K562 (cell line): Measurements from ENCODE around the gene AKAP10. TPM values are rescaled to one million over a fixed set of nuclear protein-coding genes. Genes with fewer than 3 reads are reported as not detected.

ENCODE experiments used
- ATAC-seq: fragments of 200-7000 bp; cut with Tn5 transposase; 3 replicates; pipeline ENCODE4 v1.9.1; 2020; ENCODE audit warnings: moderate library complexity
- BruUV-seq: library from RNA; stranded (reverse); fragments of 400-500 nt; replicated peaks from 2 replicates; lab custom pipeline; 2021; lab: Mats Ljungman, UMichigan
- CTCF ChIA-PET: fragments of 300-600 bp; formaldehyde crosslinking; extraction: SDS; loops from one replicate; lab custom pipeline; 2021; ENCODE audit warnings: low intra/inter-chr PET ratio; lab: Yijun Ruan, JAX
- POLR2A ChIA-PET: fragments of 300-600, 350-650 bp; sonication (Branson Sonifier 250); formaldehyde crosslinking; extraction: SDS; loops from one replicate; lab custom pipeline; 2021; ENCODE audit warnings: antibody characterized with exemption, inconsistent platforms; lab: Yijun Ruan, JAX
- DNase-seq, 4 experiments: peaks; one replicate each; pipeline versions ENCODE4 v3.0.0 to v3.0.0-alpha.2; 2011 to 2018; ENCODE audit warnings: low spot score in 3 of 4, mixed read lengths in 3 of 4; ENCODE audit errors: extremely low read depth in 1 of 4
- FAIRE-seq: peaks from 2 replicates; lab custom pipeline; 2011; peaks lifted over from hg19 to GRCh38; lab: Jason Lieb, UNC
- H2AFZ ChIP-seq: 2 replicates; pipeline ENCODE4 v1.6.0; 2011; ENCODE audit warnings: low read depth, low read length, control low read depth, inconsistent platforms
- H3K27ac ChIP-seq: fragments of 200-600 bp; 3 replicates; pipeline ENCODE4 v1.8.0; 2011; ENCODE audit warnings: low read depth, mild to moderate bottlenecking, control low read depth, inconsistent platforms, low read length, moderate library complexity, mixed read lengths; ENCODE audit errors: extremely low read depth
- H3K27me3 ChIP-seq, 2 experiments: fragments of 300-600 bp in 1 of 2; 2 replicates in 1 of 2; 3 replicates in 1 of 2; pipeline versions ENCODE4 v1.6.0 to v1.8.0; 2011; ENCODE audit warnings: inconsistent platforms in 2 of 2, low read length in 2 of 2, mild to moderate bottlenecking in 1 of 2, mixed read lengths in 1 of 2, moderate library complexity in 1 of 2; ENCODE audit not compliant: control insufficient read depth in 2 of 2, insufficient read depth in 2 of 2
- H3K36me3 ChIP-seq: fragments of 300-600 bp; 3 replicates; pipeline ENCODE4 v1.8.0; 2011; ENCODE audit warnings: mild to moderate bottlenecking, low read length, inconsistent platforms; ENCODE audit not compliant: control insufficient read depth, insufficient read depth
- H3K4me1 ChIP-seq, 2 experiments: fragments of 200-600 bp in 1 of 2; replicated peaks in 1 of 2; 2 replicates in 1 of 2; 3 replicates in 1 of 2; pipeline versions ENCODE4 v1.5.1 to v1.8.0; 2011; ENCODE audit warnings: inconsistent platforms in 2 of 2, low read length in 2 of 2, mild to moderate bottlenecking in 1 of 2, mixed read lengths in 1 of 2, moderate library complexity in 1 of 2; ENCODE audit not compliant: control insufficient read depth in 2 of 2, insufficient read depth in 2 of 2
- H3K4me2 ChIP-seq: 2 replicates; pipeline ENCODE4 v1.6.1; 2011; ENCODE audit warnings: low read length, control low read depth, inconsistent platforms, mixed read lengths; ENCODE audit not compliant: insufficient read depth
- H3K4me3 ChIP-seq: fragments of 200-600 bp; sonication (generic), shearing (Covaris generic); 2 replicates; pipeline ENCODE4 v1.5.1; 2016; ENCODE audit warnings: control low read depth, inconsistent platforms
- H3K79me2 ChIP-seq: fragments of 200-600 bp; 3 replicates; pipeline ENCODE4 v1.8.0; 2011; ENCODE audit warnings: low read length, inconsistent platforms; ENCODE audit not compliant: control insufficient read depth, insufficient read depth
- H3K9ac ChIP-seq, 2 experiments: 2 replicates each; pipeline versions ENCODE4 v1.6.0 to v1.6.1; 2011; ENCODE audit warnings: low read depth in 2 of 2, low read length in 2 of 2, control low read depth in 1 of 2, inconsistent platforms in 1 of 2, mild to moderate bottlenecking in 1 of 2, mixed read lengths in 1 of 2; ENCODE audit not compliant: insufficient read depth in 1 of 2
- H3K9me1 ChIP-seq: one replicate; pipeline ENCODE4 v1.6.0; 2011; ENCODE audit warnings: inconsistent platforms, mild to moderate bottlenecking, low read length, moderate library complexity; ENCODE audit not compliant: control insufficient read depth, insufficient read depth
- H3K9me3 ChIP-seq: replicated peaks from 2 replicates; pipeline ENCODE4 v1.5.1; 2011; ENCODE audit warnings: low read depth, low read length, inconsistent platforms; ENCODE audit not compliant: control insufficient read depth, insufficient read depth
- H4K20me1 ChIP-seq: replicated peaks from 2 replicates; pipeline ENCODE4 v1.6.1; 2011; ENCODE audit warnings: low read length, inconsistent platforms, mixed read lengths; ENCODE audit not compliant: control insufficient read depth, insufficient read depth
- ETV5 ChIP-seq: sonication (generic); formaldehyde crosslinking; IDR thresholded peaks from 2 replicates; pipeline ENCODE4 v1.4.0; 2020; ENCODE audit warnings: low read depth, mild to moderate bottlenecking, missing genetic modification reagents
- FUS ChIP-seq: fragments of 200-400 bp; formaldehyde crosslinking; optimal IDR thresholded peaks from 2 replicates; pipeline ENCODE3; 2017; ENCODE audit warnings: low read depth, low read length
- KAT2B ChIP-seq: IDR thresholded peaks from one replicate; pipeline ENCODE4 v1.6.1; 2012; ENCODE audit warnings: low read depth, mild to moderate bottlenecking, control low read depth, inconsistent platforms, low read length, moderate library complexity
- MEF2D ChIP-seq: conservative IDR thresholded peaks from 2 replicates; pipeline ENCODE4 v1.6.1; 2016; ENCODE audit warnings: low read depth, missing genetic modification characterization, missing compliant biosample characterization
- PKNOX1 ChIP-seq: fragments of 450-650 bp; IDR thresholded peaks from 2 replicates; pipeline ENCODE4 v1.6.1; 2016
- ZNF75A ChIP-seq: fragments of 450-650 bp; formaldehyde crosslinking; IDR thresholded peaks from 2 replicates; pipeline ENCODE4 v1.4.0; 2020; ENCODE audit warnings: mild to moderate bottlenecking
- WGBS: fragments of 100-300 bp; shearing (Covaris generic); methylation state at CpG from one replicate; pipeline ENCODE4 v1.1.6; 2016; ENCODE audit warnings: low coverage, mixed read lengths; ENCODE audit not compliant: insufficient coverage; ENCODE audit errors: missing lambda C conversion rate; 5-methylcytosine and 5-hydroxymethylcytosine counted together
- in situ Hi-C: fragments of 300-500 bp; cut with MboI; formaldehyde crosslinking; loops from 4 replicates; pipeline ENCODE4 v1.15.0; 2018; ENCODE audit warnings: inconsistent platforms, mixed read lengths
- intact Hi-C: fragments of 100-400 bp; cut with micrococcal nuclease; formaldehyde crosslinking; loops from 2 replicates; pipeline ENCODE4 v1.14.2; 2022
- polyA plus RNA-seq, 8 experiments: library from polyadenylated mRNA; depleted of rRNA in 4 of 8; stranded (reverse) in 5 of 8; unstranded in 3 of 8; fragments of >200 nt; fragmentation: Nextera tagmentation in 2 of 8; fragmentation: Illumina TruSeq in 1 of 8; extraction: Ambion mirVana in 2 of 8; extraction: Trizol in 1 of 8; gene quantifications; 2 replicates each; pipeline versions ENCODE4 v1.2.1 to v1.2.3, GENCODE V29; 2011 to 2014; ENCODE audit warnings: inconsistent platforms in 1 of 8, missing spikeins in 1 of 8
- total RNA-seq, 7 experiments: library from RNA; depleted of rRNA in 6 of 7; stranded (reverse); fragments of >200 nt in 6 of 7; fragmentation: Illumina TruSeq in 2 of 7; extraction: Trizol in 2 of 7; gene quantifications; 2 replicates each; pipeline versions ENCODE4 v1.2.1 to v1.2.3, GENCODE V29; 2011 to 2021; ENCODE audit warnings: low replicate concordance in 1 of 7
- TF ChIP-seq, protein P1 (sequence below), 2 experiments: IDR thresholded peaks; 2 replicates each; pipeline ENCODE4 v1.6.1; 2011; ENCODE audit warnings: borderline replicate concordance in 1 of 2, control low read depth in 1 of 2, low read depth in 1 of 2, low read length in 1 of 2, mild to moderate bottlenecking in 1 of 2, mixed read lengths in 1 of 2, moderate library complexity in 1 of 2; ENCODE audit not compliant: insufficient read depth in 1 of 2, insufficient read length in 1 of 2, poor library complexity in 1 of 2, severe bottlenecking in 1 of 2; ENCODE audit errors: extremely low read depth in 1 of 2
- TF ChIP-seq, protein P2 (sequence below): fragments of 250-450 bp; sonication (Bioruptor Pico); IDR thresholded peaks from 2 replicates; pipeline ENCODE4 v1.8.0; 2022; ENCODE audit warnings: moderate library complexity, mild to moderate bottlenecking, inconsistent platforms

AKAP10 gene
- total and polyA plus RNA-seq, 9 of the 15 experiments (the other 6 are each of a cell fraction or from before 2014, with no cell fraction given), result 4.0 to 20.3 (median 8.2) TPM

DNA sequence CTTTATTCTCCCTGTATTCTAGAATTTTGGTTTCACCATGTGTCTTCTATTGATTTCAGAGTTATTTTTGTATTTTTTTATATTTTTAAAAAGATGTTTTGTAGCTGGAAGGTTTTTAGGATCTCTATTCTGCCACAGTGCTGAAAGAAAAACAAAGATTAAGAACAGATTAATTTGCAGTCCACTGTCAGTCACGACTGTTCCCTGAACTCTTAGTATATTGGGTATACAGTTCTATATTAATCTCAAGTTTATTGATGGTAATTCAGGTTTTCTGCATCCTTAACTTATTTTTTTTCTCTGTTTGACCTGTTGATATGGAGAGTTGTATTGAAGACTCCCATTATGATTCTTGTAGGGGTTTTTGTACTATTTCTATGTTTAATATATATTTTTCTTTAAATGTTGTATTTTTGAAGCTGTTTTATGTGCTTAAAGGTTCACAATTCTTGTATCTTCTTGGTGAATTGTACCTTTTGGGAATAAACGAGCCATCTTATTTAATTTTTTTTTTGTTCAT lies 34.4 kb upstream of the AKAP10 start:
- peaks cover 2% of the 10 kb centered on the region; the same call in 1 of the 2 replicates for H3K9me3 ChIP-seq
- H3K27me3 ChIP-seq, result no peaks in the 10 kb centered on the region
- WGBS, result 0% methylated on average over 2 of the region's 2 CpGs
- H2AFZ ChIP-seq, result peak overlapping the region; percentile 22; the same call in 1 of the 2 replicates
- H3K9me1 ChIP-seq, result no peaks in the 10 kb centered on the region
- ChIA-PET POLR2A (interaction anchor here (0.6 to 1.0 kb wide), 3 partner anchors 17 to 32 kb away, joined by 3 to 5 read pairs (median 3); no protein-coding TSS in a partner anchor), CTCF (no interaction called here)
- no peak for FAIRE-seq
- H3K4me1 ChIP-seq, result peaks cover 0 to 20% of the 10 kb centered on the region in 2 experiments; a peak in 4 of 5 replicates
- peaks cover 40% of the 10 kb centered on the region for H3K79me2 ChIP-seq
- peak overlapping the region in 1 of 2 experiments; percentile 73; a peak in 2 of 4 replicates for H3K9ac ChIP-seq
- in situ Hi-C loops, result no loop called here
- TF ChIP-seq, protein P1, sequence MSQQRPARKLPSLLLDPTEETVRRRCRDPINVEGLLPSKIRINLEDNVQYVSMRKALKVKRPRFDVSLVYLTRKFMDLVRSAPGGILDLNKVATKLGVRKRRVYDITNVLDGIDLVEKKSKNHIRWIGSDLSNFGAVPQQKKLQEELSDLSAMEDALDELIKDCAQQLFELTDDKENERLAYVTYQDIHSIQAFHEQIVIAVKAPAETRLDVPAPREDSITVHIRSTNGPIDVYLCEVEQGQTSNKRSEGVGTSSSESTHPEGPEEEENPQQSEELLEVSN (IDR thresholded peaks at IDR 0.05; ENCODE audit: borderline replicate concordance in 1 of 2, extremely low read depth in 1 of 2, insufficient read depth in 1 of 2, insufficient read length in 1 of 2, low read depth in 1 of 2, low read length in 1 of 2, poor library complexity in 1 of 2, severe bottlenecking in 1 of 2), result no peak
- no peak for TF ChIP-seq MEF2D (tag)
- no peak for TF ChIP-seq FUS
- no peak for TF ChIP-seq ETV5 (CRISPR knock-in tag)
- TF ChIP-seq KAT2B, result no peak
- TF ChIP-seq ZNF75A, result no peak
- TF ChIP-seq, protein P2, sequence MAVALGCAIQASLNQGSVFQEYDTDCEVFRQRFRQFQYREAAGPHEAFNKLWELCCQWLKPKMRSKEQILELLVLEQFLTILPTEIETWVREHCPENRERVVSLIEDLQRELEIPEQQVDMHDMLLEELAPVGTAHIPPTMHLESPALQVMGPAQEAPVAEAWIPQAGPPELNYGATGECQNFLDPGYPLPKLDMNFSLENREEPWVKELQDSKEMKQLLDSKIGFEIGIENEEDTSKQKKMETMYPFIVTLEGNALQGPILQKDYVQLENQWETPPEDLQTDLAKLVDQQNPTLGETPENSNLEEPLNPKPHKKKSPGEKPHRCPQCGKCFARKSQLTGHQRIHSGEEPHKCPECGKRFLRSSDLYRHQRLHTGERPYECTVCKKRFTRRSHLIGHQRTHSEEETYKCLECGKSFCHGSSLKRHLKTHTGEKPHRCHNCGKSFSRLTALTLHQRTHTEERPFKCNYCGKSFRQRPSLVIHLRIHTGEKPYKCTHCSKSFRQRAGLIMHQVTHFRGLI (CRISPR knock-in tag), result no peak
- peak; percentile 75 for TF ChIP-seq PKNOX1
- intact Hi-C loops, result loop anchor here (10.0 kb wide), 1 partner anchor 83 kb away; no protein-coding TSS in a partner anchor
- no peak for DNase-seq
- no peaks in the 10 kb centered on the region for H4K20me1 ChIP-seq
- peak overlapping the region; percentile 74; the same call in 1 of the 3 replicates for H3K27ac ChIP-seq
- H3K36me3 ChIP-seq, result no peaks in the 10 kb centered on the region
- no TSS peak for BruUV-seq
- peak overlapping the region; percentile 64 for H3K4me2 ChIP-seq
- H3K4me3 ChIP-seq, result no peak overlapping the region
- no peak for ATAC-seq
